ENCODE results near the gene GLG1. TPM values are rescaled to one million over a fixed set of nuclear protein-coding genes. Genes with fewer than 3 reads are reported as not detected.
"Not testable (repeated sequence)": the region's sequence is repeated elsewhere in the genome, so short reads cannot be mapped to it uniquely, and the experiment has no call there.

GLG1 gene
- total RNA-seq, 1 experiment from 2014 or later = 81.7 TPM

DNA sequence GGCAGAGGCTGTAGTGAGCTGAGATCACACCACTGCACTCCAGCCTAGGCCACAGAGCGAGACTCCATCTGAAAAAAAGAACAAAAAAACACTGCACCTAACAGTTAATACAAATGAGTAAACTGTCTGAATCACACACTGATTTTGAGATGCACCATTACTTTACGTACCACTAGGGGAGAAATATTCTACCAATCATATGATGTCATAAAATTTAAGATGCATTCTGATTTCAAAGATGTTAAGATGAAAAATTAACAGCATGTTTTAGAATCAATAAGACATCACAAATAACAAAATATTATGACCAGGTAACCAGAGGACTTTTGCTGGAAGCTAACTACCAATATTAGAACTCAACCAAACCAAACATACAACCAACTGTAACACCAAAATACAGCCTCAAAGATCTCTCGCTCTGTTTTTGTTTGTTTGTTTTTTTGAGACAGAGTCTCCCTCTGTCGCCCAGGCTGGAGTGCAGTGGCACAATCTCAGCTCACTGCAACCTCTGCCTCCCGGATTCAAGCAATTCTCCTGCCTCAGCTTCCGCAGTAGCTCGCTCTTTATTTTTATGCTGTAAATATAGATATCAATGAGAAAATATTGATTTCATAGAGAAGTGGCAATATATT lies 31.6 kb downstream of the GLG1 start:
- no peak for DNase-seq (ENCODE audit: low read depth)

DNA sequence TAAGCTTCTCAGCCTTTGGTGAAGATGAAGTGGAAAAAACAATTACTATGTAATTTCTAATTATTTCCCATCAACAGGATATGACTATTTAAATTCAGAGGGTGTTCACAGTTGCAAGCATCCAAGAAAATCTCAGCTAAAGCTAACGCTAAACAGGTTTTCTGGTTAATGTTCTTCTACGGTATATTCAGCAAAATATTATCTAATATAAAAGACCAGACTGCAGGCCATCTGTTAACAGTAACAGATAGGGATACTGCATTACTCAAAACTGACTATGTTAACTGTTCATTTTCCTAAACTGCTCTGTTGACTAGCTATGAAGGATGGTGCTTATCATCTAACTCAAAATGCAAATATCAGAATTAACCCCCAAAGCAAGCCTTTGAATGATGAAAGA lies 32.8 kb downstream of the GLG1 start:
- no peak for DNase-seq (ENCODE audit: low read depth)

DNA sequence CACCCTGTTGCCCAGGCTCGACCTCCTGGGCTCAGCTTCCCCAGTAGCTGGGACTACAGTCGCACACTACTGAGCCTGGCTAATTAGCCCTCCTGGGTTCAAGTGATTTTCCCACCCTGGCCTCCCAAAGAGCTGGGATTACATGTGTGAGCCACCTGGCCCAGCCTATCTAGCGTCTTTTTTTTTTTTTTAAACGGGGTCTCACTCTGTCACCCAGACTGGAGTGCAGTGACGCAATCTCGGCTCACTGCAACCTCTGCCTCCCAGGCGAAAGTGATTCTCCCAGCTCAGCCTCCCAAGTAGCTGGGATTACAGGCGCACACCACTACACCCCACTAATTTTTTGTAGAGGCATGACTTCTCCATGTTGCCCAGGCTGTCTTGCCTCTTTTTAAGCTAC lies 33.3 kb downstream of the GLG1 start:
- no peak for DNase-seq (ENCODE audit: low read depth)

DNA sequence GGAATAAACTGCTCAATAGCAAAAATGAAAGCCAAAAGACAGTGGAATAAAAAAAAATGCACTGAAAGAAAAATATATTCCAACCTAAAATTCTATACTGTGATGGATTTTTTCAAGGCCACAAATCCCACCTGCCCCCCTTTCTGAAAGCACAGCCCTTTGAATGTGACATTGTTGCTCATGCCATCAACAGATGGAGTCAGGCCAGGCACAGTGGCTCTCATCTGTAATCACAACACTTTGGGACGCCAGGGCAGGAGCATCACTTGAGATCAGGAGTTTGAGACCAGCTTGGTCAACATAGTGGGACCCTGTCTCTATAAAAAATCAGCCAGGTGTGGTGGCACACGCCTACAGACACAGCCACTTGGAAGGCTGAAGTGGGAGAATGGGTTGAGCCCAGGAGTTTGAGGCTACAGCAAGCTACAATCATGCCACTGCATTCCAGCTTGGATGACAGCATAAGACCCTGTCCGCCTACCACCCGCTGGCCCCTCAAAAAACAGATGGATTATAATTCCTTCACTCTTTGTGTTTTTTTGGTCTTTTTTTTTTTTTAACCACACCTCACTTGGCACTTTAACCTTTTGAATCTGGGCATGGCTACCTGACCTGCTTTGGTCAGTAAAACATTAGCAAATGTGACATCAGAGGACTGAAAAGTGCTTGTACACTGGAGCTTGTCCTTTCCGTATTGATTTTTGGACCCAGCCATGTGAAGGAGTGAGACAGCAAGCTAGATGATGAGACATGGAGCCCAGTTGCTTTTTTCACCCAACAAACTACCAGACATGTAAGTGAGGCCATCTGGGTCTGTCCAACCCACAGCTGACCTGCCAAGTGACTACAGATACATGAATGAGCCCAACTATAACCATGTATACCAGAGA lies 36.3 kb downstream of the GLG1 start:
- DNase-seq (ENCODE audit: low read depth) = no peak

DNA sequence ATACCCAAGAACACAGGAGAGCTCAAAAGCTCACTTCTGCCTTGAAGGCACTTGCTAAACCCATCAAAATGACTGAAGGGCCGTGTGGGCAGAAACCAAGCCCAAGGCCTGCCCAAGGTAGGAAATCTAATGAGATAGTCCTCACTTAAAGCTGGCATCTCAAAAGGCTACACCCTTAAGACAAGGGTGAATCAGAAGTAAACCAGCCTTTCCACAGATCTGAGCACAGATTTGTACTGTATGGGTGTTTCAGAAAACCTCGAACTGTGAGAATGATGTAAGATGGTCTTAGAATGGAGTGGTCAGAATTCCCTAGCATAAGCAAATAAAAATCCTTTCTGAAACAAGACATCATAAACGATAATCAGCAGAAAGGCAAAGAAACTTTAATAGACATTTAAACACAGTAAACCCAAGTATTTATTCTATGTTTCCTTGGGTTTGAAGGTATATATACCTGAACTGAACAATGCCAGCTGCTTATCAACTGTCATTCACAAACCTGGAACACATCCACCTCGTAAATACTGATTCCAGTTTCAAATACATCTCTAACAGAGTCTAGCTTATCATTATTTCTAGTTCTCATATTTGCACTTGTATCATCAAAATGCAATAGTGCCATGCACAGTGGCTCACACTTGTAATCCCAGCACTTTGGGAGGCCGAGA lies 37.8 kb downstream of the GLG1 start:
- DNase-seq (ENCODE audit: low read depth) = peak; percentile 15

DNA sequence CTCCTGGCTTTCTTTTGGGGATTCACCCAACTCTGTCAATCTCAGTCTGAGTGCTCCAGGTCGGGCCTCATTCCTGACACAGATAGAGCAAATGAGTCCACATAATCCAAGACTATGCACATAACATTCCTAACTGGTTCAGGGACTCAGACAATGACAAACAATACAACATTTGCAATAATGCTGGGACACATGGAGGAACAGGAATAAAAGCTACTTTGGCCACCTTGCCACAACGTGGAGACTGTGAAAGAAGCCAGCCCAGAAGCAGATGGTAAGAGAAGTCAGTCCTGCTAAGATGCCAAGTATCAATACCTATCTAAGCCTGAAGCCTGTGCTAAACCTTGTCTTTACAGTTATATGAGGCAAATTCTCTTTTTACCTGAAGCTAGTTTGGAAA lies 39.0 kb downstream of the GLG1 start:
- DNase-seq (ENCODE audit: low read depth) = no peak

DNA sequence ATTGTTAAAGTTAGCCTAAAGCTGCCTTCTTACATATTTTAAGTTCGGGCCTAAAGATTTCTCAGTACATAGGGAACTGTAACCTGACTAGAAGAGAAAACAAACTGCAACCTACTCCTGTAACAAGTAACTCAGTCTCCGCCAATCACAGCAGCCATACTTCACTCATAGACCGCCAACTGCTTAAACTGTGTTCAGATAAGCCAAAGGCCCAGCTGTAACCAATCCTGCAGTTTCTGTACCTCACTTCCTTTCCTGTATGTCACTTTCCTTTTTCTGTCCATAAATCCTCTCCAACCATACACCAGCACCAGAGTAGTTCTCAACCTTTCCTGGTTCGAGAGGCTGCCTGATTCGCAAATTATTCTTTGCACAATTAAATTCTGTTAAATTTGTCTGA lies 41.5 kb downstream of the GLG1 start:
- no peak for DNase-seq (ENCODE audit: low read depth)

DNA sequence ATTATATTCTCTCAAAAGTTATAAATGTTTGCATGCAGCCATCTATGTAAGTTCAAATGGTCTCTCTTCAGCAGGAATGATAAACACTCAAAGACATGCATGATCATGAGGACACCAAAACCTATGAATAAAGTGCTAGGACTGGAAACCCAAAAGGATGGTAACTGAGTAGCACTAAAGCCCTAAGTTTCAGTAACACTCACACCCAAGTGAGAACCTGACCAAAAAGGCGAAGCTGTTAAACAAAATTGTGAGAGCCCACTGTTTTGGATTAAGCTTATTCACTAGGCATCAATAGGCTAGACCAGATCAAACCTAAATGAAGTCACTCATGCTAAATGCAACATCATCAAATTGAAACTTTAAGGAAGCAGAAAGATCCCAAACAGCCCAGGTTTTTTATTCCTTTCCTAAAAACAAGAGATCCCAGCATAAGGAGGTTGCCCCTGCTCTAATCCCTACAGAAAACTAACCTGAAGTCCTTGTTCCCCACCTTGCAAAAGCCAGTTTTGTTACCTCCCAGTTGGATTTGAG lies 42.4 kb downstream of the GLG1 start:
- DNase-seq (ENCODE audit: low read depth) = no peak

DNA sequence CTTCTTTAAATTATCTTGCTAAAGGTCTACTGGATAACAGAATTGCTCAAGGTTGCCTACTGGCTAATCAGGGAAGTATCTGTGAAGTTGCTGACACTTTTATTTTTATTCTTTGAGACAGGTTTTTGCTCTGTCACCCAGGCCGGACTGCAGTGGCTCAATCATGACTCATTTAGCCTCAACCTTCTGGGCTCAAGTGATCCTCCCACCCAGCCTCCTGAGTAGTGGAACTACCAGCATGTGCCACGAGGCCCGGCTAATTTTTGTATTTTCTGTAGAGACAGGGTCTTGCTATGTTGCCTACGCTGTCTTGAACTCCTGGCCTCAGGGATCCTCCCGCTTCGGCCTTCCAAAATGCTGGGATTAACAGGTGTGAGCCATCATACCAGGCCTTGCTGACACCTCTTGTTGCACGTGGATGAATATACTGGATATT lies 43.1 kb downstream of the GLG1 start:
- peak; percentile 51 for DNase-seq (ENCODE audit: low read depth)

DNA sequence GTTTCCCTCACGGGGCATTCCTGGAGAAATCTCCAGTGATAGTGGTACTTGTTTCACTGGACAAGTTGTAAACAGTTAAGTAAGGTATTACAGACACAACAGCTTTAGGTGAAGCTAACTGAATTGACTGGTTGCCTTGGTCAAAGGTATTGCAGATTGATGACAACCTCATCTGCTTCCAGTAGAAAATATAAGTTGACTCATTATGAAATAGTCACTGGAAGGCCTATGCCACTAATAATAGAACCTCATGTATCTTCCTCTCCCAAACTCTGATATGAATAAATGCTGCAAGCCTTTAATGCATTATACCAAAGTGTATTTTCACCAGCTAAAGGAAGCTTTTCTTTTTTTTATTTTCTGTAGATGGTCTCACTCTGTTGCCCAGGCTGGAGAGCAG lies 44.8 kb downstream of the GLG1 start:
- no peak for DNase-seq (ENCODE audit: low read depth)

DNA sequence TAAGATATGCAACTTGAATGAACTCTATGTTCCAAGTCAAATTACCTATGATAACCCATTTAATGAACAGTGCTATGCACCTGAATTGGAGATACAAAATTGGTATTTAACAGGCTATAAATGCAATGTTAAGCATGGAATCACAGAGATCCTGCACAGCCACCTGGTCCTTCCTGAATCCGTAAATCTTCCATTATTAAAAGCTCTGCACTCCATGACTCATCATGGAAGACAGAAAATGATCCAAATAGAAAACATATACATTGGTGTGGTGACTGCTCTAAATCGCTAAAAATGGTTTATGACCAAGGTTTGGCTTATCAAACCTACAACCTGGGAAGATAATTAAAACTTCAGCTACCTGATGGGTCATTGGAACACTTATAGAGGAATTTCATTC lies 45.3 kb downstream of the GLG1 start:
- no peak for DNase-seq (ENCODE audit: low read depth)

DNA sequence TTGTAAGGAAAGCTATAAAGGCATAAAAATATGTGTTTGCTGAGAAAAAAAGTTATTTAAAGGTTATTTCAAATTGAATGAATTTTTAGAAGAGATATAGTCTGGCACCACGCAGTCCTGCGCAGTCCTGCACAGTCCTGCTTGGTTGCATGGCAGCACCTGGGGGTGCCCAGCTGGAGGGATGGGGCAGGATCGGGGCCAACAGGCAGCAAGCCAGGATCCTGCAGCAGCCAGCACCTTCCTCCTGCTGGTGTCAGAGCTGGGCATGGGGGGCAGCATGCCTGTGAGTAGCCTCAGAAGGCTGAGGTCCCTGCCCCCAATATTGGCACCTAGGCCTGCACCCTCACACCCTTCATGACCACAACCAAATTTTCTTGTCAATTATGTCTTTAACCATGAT lies 46.0 kb downstream of the GLG1 start:
- DNase-seq (ENCODE audit: low read depth) = no peak

DNA sequence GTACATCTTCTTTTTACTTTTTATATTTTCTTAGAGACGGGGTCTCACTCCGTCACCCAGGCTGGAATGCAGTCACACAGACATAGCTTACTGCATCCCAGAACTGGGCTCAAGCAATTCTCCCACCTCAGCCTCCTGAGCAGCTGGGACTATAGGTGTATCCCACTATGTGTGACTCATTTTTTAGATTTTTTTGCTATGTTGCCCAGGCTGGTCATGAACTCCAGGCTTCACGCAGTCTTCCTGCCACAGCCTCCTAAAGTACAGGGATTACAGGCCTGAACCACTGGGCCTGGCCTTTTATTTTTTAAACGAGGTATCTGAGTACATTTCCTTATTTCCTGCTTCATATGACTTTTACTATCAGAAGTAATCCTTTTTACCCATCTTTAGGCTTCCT lies 48.0 kb downstream of the GLG1 start:
- DNase-seq (ENCODE audit: low read depth) = no peak

DNA sequence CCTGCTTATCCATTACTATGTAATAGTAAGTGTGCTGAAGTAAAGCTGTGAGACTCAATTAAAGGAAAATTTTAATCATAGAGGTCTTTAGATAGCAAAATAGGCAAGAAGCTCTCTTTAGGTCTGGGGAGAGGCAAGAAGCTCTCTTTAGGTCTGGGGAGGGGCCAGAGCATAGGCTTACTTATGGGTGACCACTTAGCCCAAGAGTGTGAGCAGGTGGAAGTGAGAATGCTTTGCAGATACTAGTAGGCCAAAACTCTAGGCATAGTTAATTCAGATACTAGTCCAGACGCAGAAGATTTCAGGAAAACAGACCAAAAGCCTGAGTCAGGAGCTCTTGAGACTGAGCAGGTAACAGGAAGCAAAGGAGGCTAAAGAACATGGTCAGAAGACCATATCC lies 49.6 kb downstream of the GLG1 start:
- DNase-seq (ENCODE audit: low read depth) = no peak

DNA sequence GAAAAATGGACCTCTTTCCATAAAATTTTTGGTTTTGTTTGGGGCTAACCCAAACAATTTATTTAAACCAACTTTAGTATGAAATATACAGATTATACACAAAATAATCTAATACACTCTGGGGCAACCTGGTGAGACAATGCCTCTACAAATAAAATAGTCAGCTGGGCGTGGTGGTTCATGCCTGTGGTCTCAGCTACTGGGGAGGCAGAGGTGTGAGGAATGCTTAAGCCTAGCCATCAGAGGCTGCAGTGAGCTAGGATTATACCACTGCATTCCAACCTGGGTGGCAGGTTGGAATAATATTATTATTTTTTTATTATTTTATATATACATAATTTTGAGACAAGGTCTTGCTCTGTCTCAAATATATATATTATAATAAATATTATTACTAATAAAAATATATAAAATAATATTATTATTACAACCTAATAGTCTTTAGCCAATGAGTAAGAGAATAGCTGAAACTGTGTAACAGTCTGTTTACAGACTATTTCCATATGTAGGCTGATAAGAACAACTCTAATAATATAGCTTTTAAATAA lies 50.5 kb downstream of the GLG1 start:
- peak; percentile 27 for DNase-seq (ENCODE audit: low read depth)

DNA sequence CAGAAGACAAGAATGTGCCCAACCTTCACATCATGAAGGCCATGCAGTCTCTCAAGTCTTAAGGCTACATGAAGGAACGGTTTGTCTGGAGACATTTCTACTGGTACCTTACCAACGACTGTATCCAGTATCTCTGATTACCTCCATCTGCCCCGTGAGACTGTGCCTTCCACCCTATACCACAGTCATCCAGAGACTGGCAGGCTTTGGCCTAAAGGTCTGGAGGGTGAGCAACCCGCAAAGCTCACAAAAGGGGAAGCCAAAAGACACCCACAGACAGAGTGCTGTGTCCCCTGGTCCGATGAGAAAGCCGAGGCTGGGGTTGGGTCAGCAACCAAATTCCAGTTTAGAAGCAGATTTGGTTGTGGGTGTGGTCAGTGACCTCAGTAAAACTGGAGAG lies 54.6 kb downstream of the GLG1 start:
- not testable (repeated sequence) for DNase-seq (ENCODE audit: low read depth)

DNA sequence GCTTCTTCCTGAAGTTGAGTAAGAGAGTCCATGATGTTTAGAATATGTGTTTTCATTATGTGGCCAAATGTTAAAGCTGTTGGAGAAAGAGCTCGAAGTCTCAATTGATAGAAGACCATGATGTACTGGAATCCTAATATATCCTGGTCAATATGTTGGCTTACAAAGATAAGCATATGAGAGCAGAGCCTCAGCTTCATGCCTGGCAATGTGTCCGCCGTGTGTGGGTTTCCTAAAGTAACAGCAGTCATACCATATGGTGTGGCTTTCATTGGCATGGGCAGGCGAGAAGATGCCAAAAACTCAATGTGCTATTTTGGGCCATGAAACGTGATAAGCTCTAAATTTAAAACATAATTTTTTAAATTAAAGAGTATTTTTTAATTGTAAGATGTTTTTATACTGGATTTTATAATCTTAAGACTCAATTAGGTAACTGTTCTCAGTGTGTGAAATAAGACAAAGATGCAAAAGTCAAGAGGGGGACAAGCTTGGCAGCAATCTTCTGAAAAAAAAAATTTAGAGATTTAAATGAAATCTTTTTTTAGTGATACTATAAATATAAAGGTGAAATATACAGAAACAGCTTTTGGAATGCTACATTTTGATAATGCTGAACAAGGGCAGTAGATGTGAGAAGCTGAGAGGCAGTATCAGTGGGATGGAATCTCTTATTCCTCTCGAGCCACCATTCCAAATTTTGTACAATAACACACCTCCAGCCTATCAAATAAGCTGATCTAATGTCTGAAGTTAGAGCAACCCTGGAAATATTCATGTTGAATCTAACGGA lies 56.5 kb downstream of the GLG1 start:
- not testable (repeated sequence) for DNase-seq (ENCODE audit: low read depth)

DNA sequence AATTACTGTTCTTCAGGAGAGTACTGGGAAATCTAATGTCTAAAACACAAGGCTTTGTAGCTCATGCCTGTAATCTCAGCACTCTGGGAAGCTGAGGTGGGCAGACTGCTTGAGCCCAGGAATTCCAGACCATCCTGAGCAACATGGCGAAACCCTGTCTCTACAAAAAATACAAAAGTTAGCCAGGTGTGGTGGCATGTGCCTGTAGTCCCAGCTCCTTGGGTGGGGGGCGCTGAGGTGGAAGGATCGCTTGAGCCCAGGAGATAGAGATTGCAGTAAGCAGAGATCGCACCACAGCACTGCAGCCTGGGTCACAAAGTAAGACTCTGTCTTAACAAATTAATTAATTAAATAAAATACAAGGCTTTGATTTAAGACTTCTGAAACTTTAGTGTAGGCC lies 60.8 kb downstream of the GLG1 start:
- not testable (repeated sequence) for DNase-seq (ENCODE audit: low read depth)

DNA sequence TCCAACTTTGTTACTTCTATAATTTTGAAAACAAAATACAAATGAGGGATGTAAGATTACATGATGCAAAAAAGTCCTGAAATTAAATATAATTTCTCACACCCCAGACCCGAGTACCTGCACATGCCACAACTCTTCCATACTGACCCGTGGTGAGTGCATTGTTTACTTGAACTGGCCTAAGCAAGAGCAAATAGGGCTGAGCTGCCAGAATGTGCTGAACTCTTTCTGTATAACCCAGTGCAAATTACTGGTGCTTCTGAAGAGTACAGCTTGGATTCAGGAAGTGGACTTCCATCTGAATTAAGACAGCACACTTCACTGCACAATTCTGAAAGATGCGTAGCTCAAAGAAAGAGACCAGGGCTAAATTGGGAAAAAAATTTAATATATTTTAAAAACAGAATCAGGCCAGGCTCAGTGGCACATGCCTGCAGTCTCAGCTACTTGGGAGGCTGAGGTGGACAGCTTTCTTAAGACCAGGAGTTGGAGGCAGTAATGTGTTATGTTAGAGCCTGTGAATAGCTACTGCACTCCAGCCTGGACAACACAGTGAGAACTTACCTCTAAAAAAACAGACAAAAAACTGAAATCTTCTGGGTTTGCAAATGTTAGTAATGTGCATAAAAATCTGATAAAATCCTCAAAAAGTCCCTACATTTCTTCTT lies 63.9 kb downstream of the GLG1 start:
- DNase-seq (ENCODE audit: low read depth) = not testable (repeated sequence)

DNA sequence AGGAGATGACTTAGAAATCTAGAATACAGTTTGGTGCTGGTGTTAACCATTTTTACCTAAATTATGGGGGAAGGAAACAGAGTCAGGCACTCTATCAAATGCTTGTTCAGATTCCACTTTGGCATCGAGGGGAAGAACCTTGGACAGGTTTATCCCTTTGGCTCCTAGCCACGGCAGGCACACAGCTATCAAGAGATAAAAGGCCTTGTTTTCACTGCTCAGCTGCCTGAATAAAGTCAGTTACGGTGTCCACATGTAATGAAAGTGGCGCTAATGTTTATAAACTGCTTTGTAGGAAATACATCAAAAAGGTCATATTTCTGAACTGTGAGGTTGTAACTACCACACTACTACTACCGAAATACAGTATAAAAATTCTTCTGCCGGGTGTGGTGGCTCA lies 66.3 kb downstream of the GLG1 start:
- DNase-seq (ENCODE audit: low read depth) = not testable (repeated sequence)

DNA sequence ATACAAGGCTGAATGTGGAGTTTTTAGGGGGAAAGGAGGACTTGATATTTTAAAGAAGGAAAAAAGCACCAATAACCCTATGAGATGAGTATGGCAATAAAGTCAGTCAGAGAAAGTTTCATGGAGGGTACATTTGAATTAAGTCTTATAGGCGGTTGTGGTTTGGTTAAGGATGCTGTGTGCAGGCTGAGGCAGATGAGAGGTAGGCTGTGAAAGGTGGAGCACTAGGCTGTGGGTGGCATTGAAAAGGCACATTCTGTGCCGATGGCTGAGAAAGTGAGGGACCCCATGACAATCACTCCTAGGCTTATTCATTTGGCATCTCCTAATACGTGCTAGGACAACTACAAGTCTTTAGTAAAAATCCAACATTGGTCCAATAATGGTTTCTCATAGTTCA lies 68.1 kb downstream of the GLG1 start:
- not testable (repeated sequence) for DNase-seq (ENCODE audit: low read depth)

All from LHCN-M2 (cell line).